Fibroblast of the conjunctiva (primary cell): Measurements from ENCODE around the gene ZFP36L2.

Experiments used
- DNase-seq: peaks from one replicate; pipeline ENCODE4 v3.0.0-alpha.2; 2010; ENCODE audit warnings: low read depth

ZFP36L2 gene

DNA sequence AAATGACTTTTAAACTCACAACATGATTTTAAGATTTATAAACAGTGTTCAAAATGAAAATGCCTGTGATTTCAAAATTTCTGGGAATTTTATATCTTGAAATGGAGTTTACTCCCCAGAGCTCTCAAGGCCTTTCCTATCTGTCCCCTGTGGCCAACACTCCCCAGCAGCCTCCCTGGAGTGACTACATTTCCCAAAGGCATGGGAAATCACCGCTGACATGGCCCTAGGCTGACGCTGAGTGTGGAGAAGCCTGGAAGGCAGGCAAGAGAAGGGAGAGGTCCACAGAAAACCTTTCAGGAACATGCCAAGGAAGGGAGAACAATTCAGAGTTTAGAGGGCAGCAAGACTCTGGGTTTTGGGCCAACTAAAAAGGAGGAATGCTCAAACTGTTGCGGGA lies 20.2 kb upstream of the ZFP36L2 start:
- no peak for DNase-seq

DNA sequence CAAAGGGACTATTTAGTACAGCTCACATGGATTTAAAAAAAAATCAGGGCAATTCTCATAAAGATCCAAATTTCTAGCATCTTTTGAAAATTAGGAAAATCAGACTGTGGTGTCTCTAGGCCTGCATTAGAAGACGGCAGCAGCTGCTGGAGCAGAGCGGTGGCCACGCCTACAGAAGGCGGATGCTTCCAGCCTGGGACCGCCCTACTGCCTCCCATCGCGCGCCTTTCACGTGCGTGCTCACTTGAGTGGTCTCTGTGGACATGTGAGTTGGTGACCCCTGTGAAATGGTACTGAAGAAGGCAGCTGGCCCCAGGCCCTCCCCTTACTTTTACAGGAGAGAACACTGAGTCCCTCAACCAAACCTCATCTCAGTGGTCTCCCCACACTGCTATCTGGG lies 15.2 kb upstream of the ZFP36L2 start:
- no peak for DNase-seq

DNA sequence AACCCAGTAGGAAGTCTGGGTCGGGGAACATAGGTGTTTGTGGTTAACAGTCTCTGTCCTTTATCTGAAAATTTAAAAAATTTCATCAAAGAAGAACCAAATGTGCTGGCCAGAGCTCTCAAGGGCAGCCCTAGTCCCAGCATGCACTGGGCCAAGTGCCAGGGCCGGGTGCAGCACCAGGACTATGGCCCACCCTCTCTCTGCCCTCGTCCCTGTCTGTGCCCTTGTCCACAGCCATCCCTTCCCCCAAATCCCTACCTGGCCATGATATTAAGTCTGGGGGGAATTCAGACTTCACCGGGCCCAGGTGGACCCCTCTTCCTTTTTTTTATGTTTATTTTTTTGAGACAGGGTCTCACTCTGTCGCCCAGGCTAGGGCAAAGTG lies 14.4 kb upstream of the ZFP36L2 start:
- no peak for DNase-seq

DNA sequence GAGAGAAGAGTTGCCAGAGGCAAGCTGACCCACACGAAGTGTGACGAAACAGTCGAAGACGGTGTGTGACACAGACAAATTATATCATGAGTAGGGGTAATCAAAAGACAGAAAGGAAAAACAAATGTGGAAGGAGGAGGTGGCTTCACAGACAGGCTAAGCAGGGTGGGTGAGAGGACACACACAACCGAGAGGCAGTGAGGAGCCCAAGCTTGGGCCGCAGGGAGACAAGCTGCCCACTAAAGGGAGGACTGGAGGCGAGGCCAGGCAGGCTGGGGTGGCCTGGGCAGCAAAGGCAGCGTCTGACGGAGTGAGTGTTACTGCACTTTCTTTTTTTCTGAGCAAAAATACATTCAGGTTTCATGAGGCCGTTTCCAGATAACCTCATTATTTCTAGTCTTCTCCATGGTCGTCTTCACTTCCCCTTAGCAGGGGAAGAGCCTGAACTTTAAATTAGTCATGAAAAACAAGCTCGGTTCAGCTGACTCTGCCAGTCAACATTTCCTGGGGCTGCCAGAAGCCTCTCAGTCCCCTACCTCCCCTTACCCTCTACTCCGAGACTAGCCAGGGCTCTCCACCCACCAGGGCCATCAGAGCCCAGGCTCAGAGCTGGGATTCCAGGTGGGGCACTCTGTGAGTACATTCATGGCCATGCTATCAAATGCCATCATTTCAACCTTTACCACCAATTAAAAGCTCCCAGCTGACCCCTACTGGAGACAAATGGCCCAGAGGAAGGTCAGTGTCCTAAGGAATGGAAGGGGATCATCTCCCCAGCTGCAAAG lies 13.8 kb upstream of the ZFP36L2 start:
- DNase-seq: no peak

DNA sequence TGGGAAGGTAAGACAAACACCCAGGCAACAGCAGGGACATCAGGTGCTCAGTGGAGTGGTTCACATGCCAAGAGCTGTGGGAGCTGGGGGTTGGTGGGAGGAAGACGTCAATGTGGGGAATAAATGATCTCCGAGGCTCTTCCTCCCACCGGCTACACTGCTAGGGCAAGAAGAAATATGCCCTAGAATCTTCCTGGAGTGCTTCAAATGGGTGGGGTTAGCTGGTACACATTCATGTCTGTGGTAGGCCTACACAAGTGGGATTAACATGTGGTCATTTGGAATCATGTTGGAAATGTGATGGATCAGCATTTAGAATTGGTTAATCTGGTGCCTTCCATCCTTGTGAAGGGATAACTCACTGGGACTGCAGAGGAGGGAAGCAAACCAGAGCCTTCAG lies 12.4 kb upstream of the ZFP36L2 start:
- no peak for DNase-seq

DNA sequence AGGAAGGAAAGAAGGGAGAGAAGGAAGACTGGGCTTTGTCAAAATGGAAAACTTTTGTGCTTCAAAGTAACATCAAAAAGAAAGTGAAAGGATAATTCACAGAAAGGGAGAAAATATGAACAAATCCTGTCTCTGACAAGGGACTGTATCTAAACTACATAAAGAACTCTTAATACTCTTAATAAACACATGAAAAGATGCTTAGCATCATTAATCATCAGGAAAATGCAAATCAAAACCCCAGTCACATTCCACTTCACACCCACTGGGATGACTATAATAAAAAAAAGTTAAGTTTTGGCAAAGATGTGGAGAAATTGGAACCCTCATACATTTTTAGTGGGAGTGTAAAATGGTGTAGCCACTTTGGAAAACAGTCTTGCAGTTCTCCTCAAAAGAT lies 11.8 kb upstream of the ZFP36L2 start:
- DNase-seq: no peak

DNA sequence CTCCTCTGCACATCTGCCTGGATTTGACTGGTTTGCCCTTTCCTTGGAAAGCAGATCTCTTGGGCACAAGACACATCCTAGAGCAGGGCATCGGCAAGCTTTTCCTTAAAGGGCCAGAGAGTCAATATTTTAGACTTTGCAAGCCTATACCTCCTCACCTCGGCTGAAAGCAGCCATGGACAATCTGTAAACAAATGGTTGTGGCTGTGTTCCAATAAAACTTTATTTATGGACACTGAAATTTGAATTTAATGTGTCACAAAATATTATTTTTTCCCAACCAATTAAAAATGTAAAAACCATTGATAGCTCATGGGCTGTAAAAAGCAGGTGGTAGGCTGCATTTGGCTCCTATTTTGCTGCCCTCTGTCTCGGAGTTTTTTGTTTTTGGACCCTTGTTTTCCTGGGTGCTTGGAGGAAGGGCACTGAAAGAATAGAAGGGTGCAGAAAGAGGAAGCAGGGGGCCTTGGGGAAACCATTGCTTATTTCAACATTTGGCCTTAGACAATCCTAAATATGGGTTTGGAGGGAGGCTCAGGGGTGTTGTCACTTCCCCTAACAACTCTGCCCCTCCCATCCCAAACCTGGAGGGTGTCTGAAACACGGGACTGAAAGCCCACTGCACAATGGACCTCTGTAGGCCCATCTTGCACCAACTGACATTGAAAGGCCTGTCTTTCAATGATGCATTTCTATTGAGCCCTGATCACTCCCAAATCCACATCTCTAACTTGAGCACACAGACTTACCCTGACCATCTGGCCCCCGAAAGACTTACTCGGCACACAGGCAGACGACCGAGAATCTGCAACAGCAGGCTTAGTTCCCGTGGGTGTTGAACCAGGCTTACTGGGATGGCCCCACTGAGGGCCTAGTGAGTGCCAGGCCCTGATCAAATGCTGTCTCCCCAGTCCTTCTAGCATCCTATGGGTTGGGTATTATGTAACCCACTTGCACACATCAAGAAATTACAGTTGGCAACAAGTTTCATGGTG lies 7.1 kb upstream of the ZFP36L2 start:
- no peak for DNase-seq

DNA sequence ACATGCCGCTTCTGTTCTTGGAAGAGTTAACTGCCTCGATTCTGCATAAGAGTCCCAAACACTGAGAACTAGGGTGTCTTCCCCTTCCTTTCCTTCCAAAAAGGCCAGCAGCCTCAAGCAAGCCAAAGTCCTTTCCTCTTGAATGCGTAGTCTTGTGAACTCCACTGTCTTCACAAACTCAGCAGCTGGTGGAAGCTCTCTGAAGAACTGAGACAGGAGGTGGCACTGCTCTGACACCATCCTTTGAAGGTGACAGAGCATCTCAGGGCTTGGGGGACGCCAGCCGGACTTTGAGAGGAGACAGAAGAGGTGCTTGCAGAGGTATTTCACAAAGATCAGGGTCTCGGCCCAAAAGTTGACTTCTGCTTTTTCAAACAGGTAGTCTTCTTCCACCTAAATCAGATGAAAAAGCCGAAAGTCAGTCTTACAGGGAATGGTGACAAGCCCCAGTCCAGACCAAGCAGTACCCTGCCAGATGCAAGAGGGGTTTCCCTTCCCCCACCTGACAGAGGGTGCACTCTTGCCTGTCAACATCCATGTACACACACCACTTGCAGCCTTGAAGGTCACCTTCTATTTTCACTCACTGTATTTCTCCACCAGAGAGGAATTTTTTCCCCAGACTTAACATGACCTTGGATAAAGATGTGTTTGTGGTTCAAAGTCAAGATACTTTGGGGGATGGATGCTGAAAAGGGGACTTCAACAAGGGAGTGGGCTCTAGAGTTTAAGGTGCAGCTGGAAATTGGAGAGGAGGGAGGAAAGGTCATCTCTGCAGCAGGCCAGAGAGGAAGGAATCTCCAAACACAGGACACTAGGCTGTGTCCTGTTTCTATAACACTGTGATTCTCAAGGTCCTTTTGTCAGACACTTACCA lies 4.8 kb upstream of the ZFP36L2 start:
- no peak for DNase-seq

DNA sequence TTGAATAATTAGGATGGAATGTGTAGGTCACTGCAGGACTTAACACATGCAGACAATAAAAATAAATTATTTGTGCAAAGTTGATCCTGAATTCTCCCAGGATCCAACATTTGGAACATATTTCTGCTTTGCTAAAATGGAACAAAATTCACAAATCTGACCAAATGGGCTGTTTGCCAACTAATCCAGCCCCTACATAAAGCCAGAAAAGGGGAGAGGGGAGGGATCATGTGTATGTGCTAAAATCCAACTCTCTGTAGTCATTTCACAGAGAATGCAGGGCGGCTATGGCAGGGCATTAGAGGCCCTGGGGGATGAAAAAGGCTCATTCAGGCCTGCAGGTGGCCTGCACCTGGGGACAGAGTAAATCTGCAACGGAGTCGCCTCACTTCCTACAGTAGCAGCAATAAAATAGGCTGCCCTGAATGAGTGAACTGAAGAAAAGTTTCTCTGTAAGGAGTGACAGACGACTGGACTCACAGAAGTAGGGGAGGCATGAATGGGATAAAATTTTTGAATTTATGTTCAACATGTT lies 4.0 kb upstream of the ZFP36L2 start:
- DNase-seq: no peak

DNA sequence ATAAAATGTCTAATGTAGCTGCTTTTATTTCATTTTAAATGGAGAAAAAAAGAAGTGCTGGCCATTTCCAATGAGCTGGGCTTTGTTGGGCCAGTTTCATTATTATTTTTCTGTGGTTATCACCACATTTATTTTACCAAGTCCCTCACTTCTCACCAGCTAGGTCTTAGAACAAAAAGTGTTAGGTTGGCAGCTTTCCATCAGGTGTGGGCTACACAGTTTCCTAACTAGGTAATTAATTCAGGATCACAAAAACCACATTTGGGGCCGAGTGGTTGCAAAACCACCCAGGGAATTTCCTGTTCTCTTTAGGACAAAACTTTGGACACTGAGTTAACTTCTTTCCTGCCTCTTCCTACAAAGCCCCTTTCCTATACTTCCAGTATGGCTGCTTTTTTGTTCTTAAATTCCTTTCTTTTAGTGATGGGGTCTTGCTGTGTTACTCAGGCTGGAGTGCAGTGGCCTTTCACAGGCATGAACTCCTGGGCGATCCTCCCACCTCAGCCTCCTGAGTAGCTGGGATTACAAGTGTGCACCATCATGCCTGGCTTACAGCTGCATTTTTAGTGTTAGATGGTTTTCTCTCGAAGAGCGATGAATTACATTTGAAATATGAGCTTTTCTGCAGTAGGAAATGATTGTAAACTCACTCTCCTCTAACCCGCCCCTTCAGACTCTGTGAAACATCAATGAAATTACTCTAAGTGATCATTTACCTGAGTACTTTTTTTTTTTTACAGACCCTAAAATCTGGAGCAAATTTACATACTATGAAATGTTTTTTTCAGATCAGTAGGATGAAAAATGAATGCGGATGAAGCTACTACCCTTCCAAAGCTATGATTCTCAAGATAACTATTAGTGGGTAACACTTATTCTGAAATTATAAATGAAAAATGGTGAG lies 2.6 kb upstream of the ZFP36L2 start:
- no peak for DNase-seq

DNA sequence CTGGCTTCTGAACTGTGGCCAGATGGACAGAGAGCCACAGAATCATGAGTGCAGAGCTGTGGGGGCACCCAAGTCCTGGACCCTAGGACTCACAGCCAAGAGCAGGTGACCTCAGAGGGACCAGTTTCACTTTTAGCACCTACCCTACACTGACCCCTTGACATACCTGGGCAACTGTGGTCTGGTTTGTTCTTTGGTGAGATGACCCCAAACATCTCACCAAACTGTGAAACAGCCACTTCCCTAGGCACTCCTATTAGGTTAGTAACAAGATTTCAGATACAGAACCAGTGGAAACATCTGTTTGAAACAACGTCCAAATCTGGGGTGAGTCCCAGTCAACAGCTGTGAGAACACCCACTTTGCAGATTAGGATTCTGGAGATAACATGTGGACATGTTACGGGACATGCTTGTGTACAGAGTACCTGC lies 1.9 kb upstream of the ZFP36L2 start:
- no peak for DNase-seq

DNA sequence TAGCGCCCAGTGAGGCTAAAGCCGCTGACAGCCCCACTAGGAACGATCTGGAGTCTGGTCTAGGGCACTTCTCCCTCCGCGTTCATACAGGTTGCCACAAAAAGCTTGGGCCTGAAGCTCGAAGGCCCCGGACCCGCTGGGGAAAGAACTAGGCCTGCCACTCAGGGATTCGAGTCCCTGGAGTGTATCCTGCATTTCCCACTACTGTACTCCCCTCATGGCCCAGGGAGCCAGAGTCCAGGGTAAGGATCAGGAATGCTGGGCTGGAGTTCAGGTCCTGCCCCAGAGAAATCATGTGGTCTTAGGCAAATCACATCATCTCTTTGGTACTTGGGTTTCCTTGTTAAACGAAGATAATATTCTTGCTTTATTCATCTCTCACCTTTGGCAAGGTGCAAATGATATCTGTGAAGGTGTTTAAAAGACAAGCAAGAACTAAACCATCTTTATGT lies 1.4 kb upstream of the ZFP36L2 start:
- DNase-seq: no peak

DNA sequence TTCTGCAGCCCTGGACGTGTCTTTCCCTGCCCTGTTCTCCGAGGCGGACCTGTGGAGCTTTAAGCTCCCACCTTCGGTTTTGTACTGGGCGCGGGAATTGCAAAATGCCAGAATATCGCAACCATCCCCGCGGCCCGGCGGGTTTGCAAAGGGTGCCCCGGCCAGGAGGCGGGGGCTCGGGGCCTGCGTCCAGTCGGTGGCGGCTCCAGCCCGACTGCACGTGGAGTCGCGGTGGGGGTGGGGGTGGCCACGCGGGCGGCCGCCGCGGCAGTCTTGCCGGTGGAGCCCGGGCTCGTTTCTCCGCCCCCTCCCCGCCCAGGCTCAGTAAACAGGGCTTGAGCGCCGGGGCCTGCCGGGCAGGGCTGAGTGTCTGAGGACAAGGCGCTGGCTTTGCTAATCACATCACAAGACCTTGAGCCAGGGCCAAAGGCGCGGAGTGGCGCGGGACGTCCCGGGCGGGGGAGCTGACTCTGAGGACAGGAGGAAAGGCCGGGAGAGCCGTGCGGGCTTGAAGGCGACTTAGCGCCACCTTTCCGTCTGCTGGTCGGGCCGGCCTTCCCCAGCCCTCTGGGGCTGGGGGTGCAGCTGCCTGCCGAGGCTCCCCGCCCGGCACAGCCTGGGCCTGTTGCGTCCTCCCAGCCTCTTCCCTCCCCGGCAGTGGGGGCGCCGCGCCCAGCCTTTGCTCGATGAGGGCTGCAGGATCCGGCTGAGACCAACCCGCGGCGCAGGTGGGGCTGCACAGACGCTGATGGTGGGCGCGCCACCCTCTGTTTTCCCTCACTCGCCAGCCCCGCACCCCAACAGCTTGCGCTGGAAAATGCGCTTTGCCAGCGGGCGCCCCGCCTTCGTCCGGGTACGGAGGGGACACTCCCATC lies 786 bp upstream of the ZFP36L2 start:
- peak; percentile 77 for DNase-seq

DNA sequence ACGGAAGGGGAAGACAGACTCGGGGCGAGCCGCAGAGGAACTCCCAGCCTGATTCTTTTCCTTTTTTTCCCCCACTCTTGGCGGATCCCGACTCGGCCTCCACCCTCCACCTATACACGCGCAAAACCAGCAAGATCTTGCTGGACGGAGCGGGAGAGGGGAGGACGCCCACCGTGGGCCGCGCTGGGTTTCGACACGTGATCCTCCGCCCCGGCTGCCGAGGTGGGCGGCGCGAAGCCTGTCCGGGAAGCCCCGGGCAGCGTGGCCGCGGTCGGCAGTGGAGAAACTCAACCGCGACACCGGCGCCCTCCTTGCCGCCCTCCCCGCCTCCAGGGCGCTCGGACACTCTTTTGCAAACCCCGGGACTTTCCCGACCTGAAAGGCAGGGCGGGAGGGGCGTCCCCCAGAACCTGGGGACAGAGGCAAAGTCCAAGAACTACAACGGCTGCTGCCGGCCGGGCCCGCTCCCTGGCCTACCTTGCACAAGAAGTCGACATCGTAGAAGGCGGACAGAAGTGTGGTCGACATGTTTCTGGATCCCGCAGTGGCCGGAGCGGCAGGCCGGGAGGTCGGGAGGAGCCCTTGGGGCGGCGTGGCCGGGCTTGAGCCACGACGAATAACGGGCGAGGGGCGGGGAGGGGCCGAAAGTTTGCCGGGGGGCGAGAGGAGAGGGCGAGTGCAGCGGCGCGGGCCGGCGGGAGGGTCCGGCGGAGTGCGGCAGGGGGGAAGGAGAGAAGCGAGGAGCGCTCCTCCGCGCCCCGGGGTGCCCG lies 433 bp downstream of the ZFP36L2 start:
- peak; percentile 35 for DNase-seq

DNA sequence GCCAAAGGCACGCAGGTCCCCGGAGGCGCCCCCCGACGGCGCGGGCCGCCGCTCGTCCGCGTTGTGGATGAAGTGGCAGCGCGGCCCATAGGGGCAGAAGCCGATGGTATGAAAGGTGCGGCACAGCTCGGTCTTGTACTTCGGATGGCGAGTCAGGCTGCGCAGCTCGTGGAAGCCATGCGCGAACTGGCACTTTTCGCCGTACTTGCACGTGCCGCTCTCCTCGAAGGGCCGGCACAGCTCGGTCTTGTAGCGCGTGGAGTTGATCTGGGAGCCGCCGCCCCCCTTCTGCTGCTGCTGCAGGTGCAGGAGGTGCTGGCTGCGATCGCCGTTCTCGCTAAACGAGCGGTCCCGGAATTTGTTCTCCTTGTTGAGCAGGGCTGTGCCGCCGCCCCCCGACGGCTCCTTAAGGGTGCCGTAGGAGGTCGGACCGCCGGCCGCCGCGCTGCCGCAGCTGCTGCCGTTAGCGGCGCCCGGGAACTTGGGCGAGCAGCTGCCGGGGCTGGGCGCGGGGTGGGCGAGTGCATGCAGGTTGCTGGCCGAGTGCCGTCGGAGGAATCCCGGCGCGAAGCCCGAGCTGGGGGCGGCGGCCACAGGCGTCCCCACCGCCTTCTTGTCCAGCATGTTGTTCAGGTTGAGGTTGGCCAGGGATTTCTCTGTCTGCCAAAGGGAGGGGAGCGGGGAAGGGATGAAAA lies 1.2 kb downstream of the ZFP36L2 start:
- peak; percentile 55 for DNase-seq

DNA sequence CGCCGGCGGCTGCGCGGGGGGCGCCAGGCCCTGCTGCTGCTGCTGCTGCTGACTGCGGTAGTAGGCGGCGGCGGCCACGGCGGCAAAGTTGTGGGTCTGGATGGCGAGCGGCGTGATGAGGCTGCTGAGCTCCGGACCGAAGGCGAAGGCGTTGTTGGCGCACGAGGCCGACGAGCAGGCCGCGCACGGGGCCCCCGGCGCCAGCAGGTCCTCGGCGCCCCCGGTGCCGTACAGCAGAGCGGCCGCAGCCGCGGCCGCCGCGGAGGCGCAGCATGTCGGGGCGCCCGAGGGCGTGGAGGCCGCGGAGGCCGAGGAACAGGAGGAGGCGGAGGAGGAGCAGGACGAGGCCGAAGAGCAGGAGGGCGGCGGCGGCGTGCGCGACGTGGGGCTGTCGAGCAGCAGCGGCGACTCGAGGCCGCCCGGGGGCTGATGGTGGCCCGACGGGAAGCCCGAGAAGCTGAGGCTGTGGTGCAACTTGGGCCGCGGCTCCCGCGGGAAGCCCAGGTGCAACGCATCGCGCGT lies 1.8 kb downstream of the ZFP36L2 start:
- DNase-seq: no peak

DNA sequence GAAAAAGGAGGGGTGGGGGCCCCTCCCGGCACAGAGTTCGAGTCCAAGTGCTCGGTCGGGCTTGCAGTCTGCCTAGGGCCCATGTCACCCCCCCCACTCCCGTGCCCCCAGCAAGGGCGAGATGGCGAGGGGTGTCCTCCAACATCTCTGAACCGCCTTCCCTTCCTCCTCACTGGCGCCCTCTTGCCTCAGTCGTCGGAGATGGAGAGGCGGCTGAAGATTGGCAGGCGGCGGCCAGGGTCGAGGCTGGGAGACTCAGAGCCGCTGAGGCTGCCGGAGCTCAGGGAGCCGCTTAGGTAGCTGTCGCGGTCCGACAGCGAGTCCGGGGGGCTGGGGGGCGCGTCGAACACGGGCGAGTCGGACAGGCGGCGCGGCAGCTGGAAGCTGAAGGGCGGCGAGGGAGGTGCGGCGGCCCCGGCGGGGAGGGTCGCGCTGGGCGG lies 2.3 kb downstream of the ZFP36L2 start:
- DNase-seq: peak; percentile 47

DNA sequence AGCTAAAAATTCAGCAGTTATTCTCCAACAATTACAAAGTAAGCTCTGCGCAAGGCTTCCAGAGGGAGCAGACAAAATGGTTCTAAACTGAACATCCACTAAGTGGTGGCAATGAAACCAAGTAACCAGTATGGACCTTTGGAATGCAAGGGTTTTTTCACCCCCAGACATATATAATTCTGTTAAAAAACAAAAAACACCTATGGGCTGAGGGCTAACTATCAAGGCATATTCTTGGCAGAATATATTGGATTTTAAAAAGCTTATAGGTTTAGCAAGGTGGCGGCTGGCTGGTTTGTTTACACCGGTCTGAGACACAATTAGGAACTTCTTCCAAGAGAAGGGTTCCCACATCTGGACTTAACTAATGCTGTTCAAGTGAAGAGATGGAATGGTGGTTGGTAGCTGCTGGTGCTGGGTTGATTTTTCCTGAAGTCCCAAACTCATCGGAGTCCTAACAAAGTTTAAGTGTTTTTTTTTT lies 2.8 kb downstream of the ZFP36L2 start:
- peak; percentile 43 for DNase-seq
